ENCODE results near the gene CRYAA. TPM values are rescaled to one million over a fixed set of nuclear protein-coding genes. Genes with fewer than 3 reads are reported as not detected.

Gene CRYAA
- total RNA-seq, 1 experiment from 2014 or later = not detected

DNA sequence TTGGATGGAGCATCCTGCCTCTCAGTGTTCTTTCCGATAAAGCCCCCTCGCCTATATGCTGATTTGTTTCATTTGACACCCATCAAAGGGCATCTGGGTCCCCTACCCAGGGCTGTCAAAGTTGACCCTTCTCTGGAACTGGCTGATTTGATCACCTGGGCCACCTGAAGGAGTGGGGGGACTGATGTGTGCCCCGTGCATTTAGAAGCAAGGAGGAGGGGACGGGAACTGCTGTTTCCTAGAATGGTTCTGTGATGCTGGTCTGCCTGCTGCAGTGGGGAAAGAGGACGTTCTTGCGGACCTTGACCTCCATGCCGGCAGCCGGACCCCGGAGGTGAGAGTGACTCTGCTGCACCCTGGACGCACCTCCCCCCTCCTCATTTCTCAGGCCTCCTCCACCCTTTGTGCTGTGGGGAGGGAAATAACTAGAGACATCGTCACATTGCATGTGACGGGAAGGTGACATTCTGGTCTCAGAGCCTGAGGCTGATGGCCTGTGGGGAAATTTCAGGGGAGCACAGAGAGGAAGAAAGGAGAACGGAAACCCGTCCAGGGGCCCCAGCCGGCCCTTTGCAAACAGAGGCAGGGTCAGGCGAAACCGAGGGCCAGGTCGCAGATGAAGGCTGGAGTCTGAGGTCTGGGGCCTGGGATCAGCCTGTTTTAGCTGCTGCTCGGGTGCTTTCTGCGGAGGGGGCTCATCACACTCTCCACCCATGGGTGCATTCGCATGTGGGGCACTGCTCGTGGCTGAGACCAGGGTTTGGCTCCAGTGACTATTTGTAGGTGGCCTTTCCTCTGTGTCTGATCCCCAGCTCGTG lies 25.7 kb downstream of the CRYAA start:
- Mint-ChIP-seq H3K4me3 (no peak overlapping the region), H3K27ac (no peak overlapping the region), H3K27me3 (ENCODE audit: low read depth) (peaks cover 2% of the 10 kb centered on the region; the same call in 1 of the 2 replicates), H3K36me3 (no peaks in the 10 kb centered on the region), H3K9me3 (peaks cover 22% of the 10 kb centered on the region), H3K4me1 (peaks cover 20% of the 10 kb centered on the region)
- ChIA-PET CTCF (no interaction called here), POLR2A (no interaction called here)
- ATAC-seq (no peak), DNase-seq (ENCODE audit: low spot score) (peak; percentile 11)
- TF ChIP-seq, protein P1, sequence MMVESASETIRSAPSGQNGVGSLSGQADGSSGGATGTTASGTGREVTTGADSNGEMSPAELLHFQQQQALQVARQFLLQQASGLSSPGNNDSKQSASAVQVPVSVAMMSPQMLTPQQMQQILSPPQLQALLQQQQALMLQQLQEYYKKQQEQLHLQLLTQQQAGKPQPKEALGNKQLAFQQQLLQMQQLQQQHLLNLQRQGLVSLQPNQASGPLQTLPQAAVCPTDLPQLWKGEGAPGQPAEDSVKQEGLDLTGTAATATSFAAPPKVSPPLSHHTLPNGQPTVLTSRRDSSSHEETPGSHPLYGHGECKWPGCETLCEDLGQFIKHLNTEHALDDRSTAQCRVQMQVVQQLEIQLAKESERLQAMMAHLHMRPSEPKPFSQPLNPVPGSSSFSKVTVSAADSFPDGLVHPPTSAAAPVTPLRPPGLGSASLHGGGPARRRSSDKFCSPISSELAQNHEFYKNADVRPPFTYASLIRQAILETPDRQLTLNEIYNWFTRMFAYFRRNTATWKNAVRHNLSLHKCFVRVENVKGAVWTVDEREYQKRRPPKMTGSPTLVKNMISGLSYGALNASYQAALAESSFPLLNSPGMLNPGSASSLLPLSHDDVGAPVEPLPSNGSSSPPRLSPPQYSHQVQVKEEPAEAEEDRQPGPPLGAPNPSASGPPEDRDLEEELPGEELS (CRISPR knock-in tag; IDR thresholded peaks at IDR 0.05) = no peak
- TF ChIP-seq, protein P2, sequence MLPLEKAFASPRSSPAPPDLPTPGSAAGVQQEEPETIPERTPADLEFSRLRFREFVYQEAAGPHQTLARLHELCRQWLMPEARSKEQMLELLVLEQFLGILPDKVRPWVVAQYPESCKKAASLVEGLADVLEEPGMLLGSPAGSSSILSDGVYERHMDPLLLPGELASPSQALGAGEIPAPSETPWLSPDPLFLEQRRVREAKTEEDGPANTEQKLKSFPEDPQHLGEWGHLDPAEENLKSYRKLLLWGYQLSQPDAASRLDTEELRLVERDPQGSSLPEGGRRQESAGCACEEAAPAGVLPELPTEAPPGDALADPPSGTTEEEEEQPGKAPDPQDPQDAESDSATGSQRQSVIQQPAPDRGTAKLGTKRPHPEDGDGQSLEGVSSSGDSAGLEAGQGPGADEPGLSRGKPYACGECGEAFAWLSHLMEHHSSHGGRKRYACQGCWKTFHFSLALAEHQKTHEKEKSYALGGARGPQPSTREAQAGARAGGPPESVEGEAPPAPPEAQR (CRISPR knock-in tag; IDR thresholded peaks at IDR 0.05) = no peak
- TF ChIP-seq, protein P3, sequence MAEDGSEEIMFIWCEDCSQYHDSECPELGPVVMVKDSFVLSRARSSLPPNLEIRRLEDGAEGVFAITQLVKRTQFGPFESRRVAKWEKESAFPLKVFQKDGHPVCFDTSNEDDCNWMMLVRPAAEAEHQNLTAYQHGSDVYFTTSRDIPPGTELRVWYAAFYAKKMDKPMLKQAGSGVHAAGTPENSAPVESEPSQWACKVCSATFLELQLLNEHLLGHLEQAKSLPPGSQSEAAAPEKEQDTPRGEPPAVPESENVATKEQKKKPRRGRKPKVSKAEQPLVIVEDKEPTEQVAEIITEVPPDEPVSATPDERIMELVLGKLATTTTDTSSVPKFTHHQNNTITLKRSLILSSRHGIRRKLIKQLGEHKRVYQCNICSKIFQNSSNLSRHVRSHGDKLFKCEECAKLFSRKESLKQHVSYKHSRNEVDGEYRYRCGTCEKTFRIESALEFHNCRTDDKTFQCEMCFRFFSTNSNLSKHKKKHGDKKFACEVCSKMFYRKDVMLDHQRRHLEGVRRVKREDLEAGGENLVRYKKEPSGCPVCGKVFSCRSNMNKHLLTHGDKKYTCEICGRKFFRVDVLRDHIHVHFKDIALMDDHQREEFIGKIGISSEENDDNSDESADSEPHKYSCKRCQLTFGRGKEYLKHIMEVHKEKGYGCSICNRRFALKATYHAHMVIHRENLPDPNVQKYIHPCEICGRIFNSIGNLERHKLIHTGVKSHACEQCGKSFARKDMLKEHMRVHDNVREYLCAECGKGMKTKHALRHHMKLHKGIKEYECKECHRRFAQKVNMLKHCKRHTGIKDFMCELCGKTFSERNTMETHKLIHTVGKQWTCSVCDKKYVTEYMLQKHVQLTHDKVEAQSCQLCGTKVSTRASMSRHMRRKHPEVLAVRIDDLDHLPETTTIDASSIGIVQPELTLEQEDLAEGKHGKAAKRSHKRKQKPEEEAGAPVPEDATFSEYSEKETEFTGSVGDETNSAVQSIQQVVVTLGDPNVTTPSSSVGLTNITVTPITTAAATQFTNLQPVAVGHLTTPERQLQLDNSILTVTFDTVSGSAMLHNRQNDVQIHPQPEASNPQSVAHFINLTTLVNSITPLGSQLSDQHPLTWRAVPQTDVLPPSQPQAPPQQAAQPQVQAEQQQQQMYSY (CRISPR knock-in tag; IDR thresholded peaks at IDR 0.05) = no peak
- TF ChIP-seq NR2C2 (CRISPR knock-in tag; IDR thresholded peaks at IDR 0.05) (no peak), EMX1 (CRISPR knock-in tag; IDR thresholded peaks at IDR 0.05) (no peak), HMGA2 (CRISPR knock-in tag; IDR thresholded peaks at IDR 0.05) (no peak), NR1H2 (CRISPR knock-in tag; IDR thresholded peaks at IDR 0.05) (no peak), ZNF138 (CRISPR knock-in tag; conservative IDR thresholded peaks at IDR 0.05) (no peak), ZNF219 (CRISPR knock-in tag; IDR thresholded peaks at IDR 0.05; ENCODE audit: borderline replicate concordance) (no peak), FOXJ3 (CRISPR knock-in tag; IDR thresholded peaks at IDR 0.05; ENCODE audit: borderline replicate concordance) (no peak), ZNF232 (CRISPR knock-in tag; IDR thresholded peaks at IDR 0.05) (no peak), NFE2L1 (CRISPR knock-in tag; IDR thresholded peaks at IDR 0.05) (no peak), JUN (CRISPR knock-in tag; IDR thresholded peaks at IDR 0.05) (no peak), MYBL2 (CRISPR knock-in tag; IDR thresholded peaks at IDR 0.05) (no peak), ATF1 (CRISPR knock-in tag; IDR thresholded peaks at IDR 0.05) (no peak)
- TF ChIP-seq, protein P4, sequence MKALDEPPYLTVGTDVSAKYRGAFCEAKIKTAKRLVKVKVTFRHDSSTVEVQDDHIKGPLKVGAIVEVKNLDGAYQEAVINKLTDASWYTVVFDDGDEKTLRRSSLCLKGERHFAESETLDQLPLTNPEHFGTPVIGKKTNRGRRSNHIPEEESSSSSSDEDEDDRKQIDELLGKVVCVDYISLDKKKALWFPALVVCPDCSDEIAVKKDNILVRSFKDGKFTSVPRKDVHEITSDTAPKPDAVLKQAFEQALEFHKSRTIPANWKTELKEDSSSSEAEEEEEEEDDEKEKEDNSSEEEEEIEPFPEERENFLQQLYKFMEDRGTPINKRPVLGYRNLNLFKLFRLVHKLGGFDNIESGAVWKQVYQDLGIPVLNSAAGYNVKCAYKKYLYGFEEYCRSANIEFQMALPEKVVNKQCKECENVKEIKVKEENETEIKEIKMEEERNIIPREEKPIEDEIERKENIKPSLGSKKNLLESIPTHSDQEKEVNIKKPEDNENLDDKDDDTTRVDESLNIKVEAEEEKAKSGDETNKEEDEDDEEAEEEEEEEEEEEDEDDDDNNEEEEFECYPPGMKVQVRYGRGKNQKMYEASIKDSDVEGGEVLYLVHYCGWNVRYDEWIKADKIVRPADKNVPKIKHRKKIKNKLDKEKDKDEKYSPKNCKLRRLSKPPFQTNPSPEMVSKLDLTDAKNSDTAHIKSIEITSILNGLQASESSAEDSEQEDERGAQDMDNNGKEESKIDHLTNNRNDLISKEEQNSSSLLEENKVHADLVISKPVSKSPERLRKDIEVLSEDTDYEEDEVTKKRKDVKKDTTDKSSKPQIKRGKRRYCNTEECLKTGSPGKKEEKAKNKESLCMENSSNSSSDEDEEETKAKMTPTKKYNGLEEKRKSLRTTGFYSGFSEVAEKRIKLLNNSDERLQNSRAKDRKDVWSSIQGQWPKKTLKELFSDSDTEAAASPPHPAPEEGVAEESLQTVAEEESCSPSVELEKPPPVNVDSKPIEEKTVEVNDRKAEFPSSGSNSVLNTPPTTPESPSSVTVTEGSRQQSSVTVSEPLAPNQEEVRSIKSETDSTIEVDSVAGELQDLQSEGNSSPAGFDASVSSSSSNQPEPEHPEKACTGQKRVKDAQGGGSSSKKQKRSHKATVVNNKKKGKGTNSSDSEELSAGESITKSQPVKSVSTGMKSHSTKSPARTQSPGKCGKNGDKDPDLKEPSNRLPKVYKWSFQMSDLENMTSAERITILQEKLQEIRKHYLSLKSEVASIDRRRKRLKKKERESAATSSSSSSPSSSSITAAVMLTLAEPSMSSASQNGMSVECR (CRISPR knock-in tag; IDR thresholded peaks at IDR 0.05; ENCODE audit: borderline replicate concordance) = no peak
- TF ChIP-seq, protein P5, sequence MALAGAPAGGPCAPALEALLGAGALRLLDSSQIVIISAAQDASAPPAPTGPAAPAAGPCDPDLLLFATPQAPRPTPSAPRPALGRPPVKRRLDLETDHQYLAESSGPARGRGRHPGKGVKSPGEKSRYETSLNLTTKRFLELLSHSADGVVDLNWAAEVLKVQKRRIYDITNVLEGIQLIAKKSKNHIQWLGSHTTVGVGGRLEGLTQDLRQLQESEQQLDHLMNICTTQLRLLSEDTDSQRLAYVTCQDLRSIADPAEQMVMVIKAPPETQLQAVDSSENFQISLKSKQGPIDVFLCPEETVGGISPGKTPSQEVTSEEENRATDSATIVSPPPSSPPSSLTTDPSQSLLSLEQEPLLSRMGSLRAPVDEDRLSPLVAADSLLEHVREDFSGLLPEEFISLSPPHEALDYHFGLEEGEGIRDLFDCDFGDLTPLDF (CRISPR knock-in tag; IDR thresholded peaks at IDR 0.05) = no peak
- TF ChIP-seq, protein P6, sequence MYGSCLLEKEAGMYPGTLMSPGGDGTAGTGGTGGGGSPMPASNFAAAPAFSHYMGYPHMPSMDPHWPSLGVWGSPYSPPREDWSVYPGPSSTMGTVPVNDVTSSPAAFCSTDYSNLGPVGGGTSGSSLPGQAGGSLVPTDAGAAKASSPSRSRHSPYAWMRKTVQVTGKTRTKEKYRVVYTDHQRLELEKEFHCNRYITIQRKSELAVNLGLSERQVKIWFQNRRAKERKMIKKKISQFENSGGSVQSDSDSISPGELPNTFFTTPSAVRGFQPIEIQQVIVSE (CRISPR knock-in tag; IDR thresholded peaks at IDR 0.05; ENCODE audit: borderline replicate concordance) = no peak
- TF ChIP-seq, protein P7, sequence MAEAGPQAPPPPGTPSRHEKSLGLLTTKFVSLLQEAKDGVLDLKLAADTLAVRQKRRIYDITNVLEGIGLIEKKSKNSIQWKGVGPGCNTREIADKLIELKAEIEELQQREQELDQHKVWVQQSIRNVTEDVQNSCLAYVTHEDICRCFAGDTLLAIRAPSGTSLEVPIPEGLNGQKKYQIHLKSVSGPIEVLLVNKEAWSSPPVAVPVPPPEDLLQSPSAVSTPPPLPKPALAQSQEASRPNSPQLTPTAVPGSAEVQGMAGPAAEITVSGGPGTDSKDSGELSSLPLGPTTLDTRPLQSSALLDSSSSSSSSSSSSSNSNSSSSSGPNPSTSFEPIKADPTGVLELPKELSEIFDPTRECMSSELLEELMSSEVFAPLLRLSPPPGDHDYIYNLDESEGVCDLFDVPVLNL (CRISPR knock-in tag; IDR thresholded peaks at IDR 0.05; ENCODE audit: borderline replicate concordance, low read depth) = no peak

All from WTC11 (cell line).